T47D (cell line): Measurements from ENCODE around the gene UBB.

ENCODE experiments used
- DNase-seq, 2 experiments: peaks; one replicate each; pipeline versions ENCODE4 v3.0.0 to v3.0.0-alpha.2; 2011 to 2012; ENCODE audit warnings: low read depth in 1 of 2, low spot score in 1 of 2
- JUND ChIP-seq: IDR thresholded peaks from 2 replicates; pipeline ENCODE4 v1.6.1; 2012; ENCODE audit warnings: low read depth
- in situ Hi-C: cut with HindIII; loops from 2 replicates; pipeline ENCODE4 v1.10.0; 2016; ENCODE audit warnings: low sequenced_read_pairs, low pct_unique_long_range_greater_than_20kb

Gene UBB

DNA sequence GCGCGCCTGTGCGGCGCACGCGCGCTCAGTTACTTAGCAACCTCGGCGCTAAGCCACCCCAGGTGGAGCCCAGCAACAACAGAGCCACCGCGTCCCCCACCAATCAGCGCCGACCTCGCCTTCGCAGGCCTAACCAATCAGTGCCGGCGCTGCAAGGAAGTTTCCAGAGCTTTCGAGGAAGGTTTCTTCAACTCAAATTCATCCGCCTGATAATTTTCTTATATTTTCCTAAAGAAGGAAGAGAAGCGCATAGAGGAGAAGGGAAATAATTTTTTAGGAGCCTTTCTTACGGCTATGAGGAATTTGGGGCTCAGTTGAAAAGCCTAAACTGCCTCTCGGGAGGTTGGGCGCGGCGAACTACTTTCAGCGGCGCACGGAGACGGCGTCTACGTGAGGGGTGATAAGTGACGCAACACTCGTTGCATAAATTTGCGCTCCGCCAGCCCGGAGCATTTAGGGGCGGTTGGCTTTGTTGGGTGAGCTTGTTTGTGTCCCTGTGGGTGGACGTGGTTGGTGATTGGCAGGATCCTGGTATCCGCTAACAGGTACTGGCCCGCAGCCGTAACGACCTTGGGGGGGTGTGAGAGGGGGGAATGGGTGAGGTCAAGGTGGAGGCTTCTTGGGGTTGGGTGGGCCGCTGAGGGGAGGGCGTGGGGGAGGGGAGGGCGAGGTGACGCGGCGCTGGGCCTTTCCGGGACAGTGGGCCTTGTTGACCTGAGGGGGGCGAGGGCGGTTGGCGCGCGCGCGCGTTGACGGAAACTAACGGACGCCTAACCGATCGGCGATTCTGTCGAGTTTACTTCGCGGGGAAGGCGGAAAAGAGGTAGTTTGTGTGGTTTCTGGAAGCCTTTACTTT is at the start of gene UBB:
TSS of gene UBB (plus strand) at position 452 of the 856 bp plus-strand sequence. CDS start 817 bp downstream, outside the sequence.
- no peak for TF ChIP-seq JUND
- DNase-seq, result peak; percentile 81 to 97
- in situ Hi-C loops, result no loop called here

GRCh38 chr17:16338391-16338790 is 42.5 kb upstream of the UBB start:
- in situ Hi-C loops, result no loop called here
- TF ChIP-seq JUND, result no peak
- DNase-seq, result no peak

GRCh38 chr17:16339402-16339801 is 41.5 kb upstream of the UBB start:
- DNase-seq, result no peak
- no peak for TF ChIP-seq JUND
- in situ Hi-C loops, result no loop called here

- peak in 1 of 2 experiments; percentile 13 for DNase-seq
- TF ChIP-seq JUND, result no peak
- in situ Hi-C loops, result no loop called here
Observed at GRCh38 chr17:16339959-16340358, 40.9 kb upstream of the UBB start.

DNA sequence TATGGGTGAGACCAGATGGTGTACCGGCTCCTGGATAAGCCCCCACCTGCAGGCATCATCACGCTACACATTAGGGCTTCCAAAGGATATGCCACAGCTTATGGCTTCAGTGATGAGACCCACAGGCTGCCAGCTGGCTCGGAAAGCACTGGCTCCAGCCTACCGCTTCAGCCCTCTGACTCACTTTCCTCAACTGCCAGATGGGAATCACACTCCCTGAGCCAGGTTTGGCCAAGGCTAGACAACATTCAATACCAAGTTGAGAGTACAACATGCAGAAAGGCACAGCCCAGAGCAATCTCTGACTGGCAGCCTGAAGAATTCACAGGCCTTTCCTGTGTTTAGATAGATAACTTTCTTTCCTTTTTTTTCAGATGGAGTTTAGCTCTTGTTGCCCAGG is 37.9 kb upstream of the UBB start:
- in situ Hi-C loops, result no loop called here
- DNase-seq, result no peak
- no peak for TF ChIP-seq JUND

GRCh38 chr17:16343569-16343968 is 37.3 kb upstream of the UBB start:
- in situ Hi-C loops, result no loop called here

GRCh38 chr17:16345565-16345964 is 35.3 kb upstream of the UBB start:
- no peak for TF ChIP-seq JUND
- in situ Hi-C loops, result no loop called here
- no peak for DNase-seq

More at GRCh38 chr17:16343569-16343968, 37.3 kb upstream of the UBB start:
- DNase-seq, result no peak
- no peak for TF ChIP-seq JUND

- TF ChIP-seq JUND, result no peak
- in situ Hi-C loops, result no loop called here
- DNase-seq, result no peak
Observed at GRCh38 chr17:16346721-16347271, 34.1 kb upstream of the UBB start.

DNA sequence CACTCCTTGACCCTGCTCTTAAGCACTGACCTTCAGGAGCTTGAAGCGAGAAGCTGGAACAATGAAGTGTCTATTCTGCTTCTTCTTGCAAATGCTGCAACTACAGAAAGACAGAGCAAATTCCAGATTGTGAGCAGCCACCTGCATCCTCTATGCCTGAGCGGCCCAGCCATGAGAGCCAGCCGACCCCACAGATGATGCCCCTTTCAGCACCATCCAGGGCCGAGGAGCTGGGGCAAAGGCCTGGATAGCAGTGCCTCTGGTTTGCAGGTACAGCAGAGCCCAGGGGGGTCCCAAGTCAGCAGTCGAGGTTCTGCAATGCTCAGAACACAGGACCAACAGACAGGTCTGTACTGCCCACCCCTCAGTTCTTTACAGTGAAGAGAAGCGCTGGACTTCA is 32.3 kb upstream of the UBB start:
- in situ Hi-C loops, result no loop called here
- no peak for TF ChIP-seq JUND
- DNase-seq, result no peak

- TF ChIP-seq JUND, result no peak
- in situ Hi-C loops, result no loop called here
- DNase-seq, result no peak
Observed at GRCh38 chr17:16349431-16349830, 31.5 kb upstream of the UBB start.

DNA sequence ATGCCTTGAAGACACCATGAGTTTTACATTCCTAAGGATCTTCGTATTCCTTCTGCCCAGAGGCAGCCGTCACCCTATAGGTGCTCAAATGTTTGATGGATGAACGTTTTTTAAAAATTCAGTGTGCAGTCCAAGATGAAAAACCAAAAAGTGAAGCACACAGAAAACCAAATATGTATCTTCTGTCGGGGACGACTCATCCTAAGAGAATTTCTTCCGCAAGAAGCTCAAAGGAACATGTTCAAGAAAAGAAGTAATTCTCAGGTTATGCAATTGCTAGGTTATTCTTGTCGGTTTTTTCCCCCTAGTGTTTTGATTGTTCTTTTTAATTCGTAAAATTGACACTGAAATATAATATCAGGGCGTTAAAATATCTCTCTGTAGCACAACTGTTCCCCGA is 29.1 kb upstream of the UBB start:
- DNase-seq, result no peak
- in situ Hi-C loops, result no loop called here
- TF ChIP-seq JUND, result no peak

GRCh38 chr17:16352303-16352666 is 28.6 kb upstream of the UBB start:
- peak in 1 of 2 experiments; percentile 4 for DNase-seq
- no peak for TF ChIP-seq JUND
- in situ Hi-C loops, result no loop called here

- in situ Hi-C loops, result no loop called here
- no peak for TF ChIP-seq JUND
- DNase-seq, result no peak
Observed at GRCh38 chr17:16352667-16353316, 28.1 kb upstream of the UBB start.
